Activated CD4-positive, alpha-beta T cell treated with anti-CD3 and anti-CD28 coated beads, Interleukin-2, amount 10 ng/mL, durations not matched to agents 7 days and 5 days (primary cell): ENCODE results near the gene PLA1A. TPM values are rescaled to one million over a fixed set of nuclear protein-coding genes. Genes with fewer than 3 reads are reported as not detected.

Source experiments
- CTCF ChIA-PET: fragments of 350-600 bp; sonication (Branson Sonifier 250); formaldehyde crosslinking; loops from one replicate; lab custom pipeline; 2021; ENCODE audit warnings: antibody characterized with exemption; lab: Charles Lee
- POLR2A ChIA-PET: fragments of 350-600 bp; sonication (Branson Sonifier 250); formaldehyde crosslinking; loops from one replicate; lab custom pipeline; 2021; ENCODE audit warnings: antibody characterized with exemption; lab: Charles Lee
- DNase-seq: peaks from one replicate; pipeline ENCODE4 v3.0.0-alpha.2; 2020
- H3K27ac Mint-ChIP-seq: one replicate; pipeline ENCODE4 v1.8.0; 2021; ENCODE audit warnings: mild to moderate bottlenecking, moderate library complexity, mixed read lengths
- H3K27me3 Mint-ChIP-seq: one replicate; pipeline ENCODE4 v1.8.0; 2021; ENCODE audit warnings: mixed read lengths
- H3K36me3 Mint-ChIP-seq: one replicate; pipeline ENCODE4 v1.8.0; 2021; ENCODE audit warnings: low read depth, mixed read lengths
- H3K4me1 Mint-ChIP-seq: one replicate; pipeline ENCODE4 v1.8.0; 2021; ENCODE audit warnings: mixed read lengths
- H3K4me3 Mint-ChIP-seq: one replicate; pipeline ENCODE4 v1.8.0; 2021; ENCODE audit warnings: mild to moderate bottlenecking, moderate library complexity, mixed read lengths
- H3K9me3 Mint-ChIP-seq: one replicate; pipeline ENCODE4 v1.8.0; 2021; ENCODE audit warnings: mixed read lengths
- total RNA-seq, 2 experiments: library from RNA; stranded (reverse); gene quantifications; one replicate each; pipeline ENCODE4 v1.2.3, GENCODE V29; 2021

The PLA1A gene
- total RNA-seq, 2 experiments from 2014 or later, result not detected

DNA sequence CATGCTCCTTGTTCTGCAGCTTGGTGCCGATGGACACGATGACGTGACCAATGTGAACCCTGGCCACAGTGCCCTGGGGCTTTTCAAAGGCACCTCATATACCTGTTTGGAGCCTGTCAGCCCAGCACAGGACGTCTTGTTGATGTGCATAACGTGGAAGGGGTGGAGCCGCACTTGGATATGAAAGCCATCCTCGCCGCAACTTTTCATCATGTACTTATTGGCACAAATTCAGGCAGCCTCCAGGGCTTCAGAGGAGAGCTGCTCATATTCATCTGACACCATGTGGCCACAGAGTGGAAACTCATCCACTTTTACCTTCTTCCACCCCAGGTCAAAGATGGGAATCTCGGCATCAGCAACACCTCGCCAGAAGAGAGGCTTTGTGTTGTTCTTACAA lies 38.0 kb downstream of the PLA1A start:
- no peaks in the 10 kb centered on the region for H3K27me3 Mint-ChIP-seq
- peaks cover 9% of the 10 kb centered on the region for H3K36me3 Mint-ChIP-seq
- DNase-seq, result no peak
- peaks cover 7% of the 10 kb centered on the region for H3K9me3 Mint-ChIP-seq
- H3K4me1 Mint-ChIP-seq, result peaks cover 29% of the 10 kb centered on the region
- H3K27ac Mint-ChIP-seq, result no peak overlapping the region
- ChIA-PET POLR2A (no interaction called here), CTCF (interaction anchor here (1.5 kb wide), 2 partner anchors 9 to 16 kb away, joined by 4 read pairs; no protein-coding TSS in a partner anchor)
- no peak overlapping the region for H3K4me3 Mint-ChIP-seq

DNA sequence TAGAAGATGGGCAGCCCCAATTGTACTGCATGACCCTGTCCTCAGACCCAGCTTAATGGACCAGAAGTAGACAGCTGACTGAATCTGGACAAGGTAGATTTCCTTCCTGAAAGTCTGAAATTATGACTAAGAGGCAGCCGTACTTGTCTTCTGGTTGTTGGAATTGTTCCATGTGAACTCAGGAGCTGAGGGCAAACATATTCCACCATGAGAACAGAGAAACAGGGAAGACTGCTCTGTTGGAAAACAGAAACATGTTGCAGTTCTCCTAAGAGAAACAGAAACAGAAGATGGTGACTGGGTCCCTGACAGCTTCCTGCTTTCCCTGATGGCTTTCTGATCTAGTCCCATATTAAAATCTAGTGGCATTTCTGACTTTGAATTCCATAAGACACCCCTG lies 38.6 kb downstream of the PLA1A start:
- H3K27ac Mint-ChIP-seq, result no peak overlapping the region
- H3K36me3 Mint-ChIP-seq, result peaks cover 12% of the 10 kb centered on the region
- peaks cover 29% of the 10 kb centered on the region for H3K4me1 Mint-ChIP-seq
- peaks cover 7% of the 10 kb centered on the region for H3K9me3 Mint-ChIP-seq
- H3K27me3 Mint-ChIP-seq, result no peaks in the 10 kb centered on the region
- no peak overlapping the region for H3K4me3 Mint-ChIP-seq
- CTCF ChIA-PET, result interaction anchor here (1.5 kb wide), 2 partner anchors 10 to 16 kb away, joined by 4 read pairs; no protein-coding TSS in a partner anchor
- POLR2A ChIA-PET, result no interaction called here
- no peak for DNase-seq

DNA sequence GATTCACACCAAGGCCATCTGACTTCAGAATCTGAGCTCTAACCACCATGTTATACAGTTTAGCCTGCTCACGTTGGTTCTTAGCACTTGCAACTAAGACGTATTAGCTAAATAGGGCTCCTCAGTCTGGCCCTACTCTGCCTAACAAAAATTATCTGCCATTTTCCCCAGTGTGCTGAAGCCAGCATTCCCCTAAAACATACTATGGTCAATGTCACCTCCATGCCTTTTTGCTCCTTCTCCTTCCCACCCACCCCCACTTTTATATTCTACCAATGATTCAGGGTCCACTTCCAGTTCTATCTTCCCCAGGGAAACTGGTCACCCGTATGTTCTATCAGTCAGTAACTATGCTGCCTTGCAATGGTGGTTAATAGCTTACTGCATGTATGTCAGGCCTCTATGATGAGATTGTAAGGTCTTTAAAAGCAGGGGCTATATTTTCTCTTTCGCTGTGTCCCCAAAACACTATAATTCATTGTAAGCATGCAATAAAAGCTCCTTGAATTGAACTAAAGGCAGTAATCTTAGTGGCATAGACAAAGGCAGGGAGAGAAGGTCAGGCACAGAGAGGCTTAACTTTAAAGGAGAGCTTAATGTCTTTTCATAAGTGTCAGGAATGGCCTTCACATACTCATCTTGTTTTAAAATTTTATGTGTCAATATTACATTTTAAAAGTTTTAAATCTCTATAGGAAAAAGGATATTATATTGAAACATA lies 39.4 kb downstream of the PLA1A start:
- CTCF ChIA-PET, result interaction anchor here (0.5 to 2.0 kb wide), 5 partner anchors 10 to 393 kb away, joined by 3 to 11 read pairs (median 4); no protein-coding TSS in a partner anchor
- H3K9me3 Mint-ChIP-seq, result peaks cover 7% of the 10 kb centered on the region
- no peak for DNase-seq
- no peaks in the 10 kb centered on the region for H3K27me3 Mint-ChIP-seq
- peaks cover 29% of the 10 kb centered on the region for H3K4me1 Mint-ChIP-seq
- POLR2A ChIA-PET, result no interaction called here
- H3K4me3 Mint-ChIP-seq, result no peak overlapping the region
- H3K36me3 Mint-ChIP-seq, result peaks cover 15% of the 10 kb centered on the region
- no peak overlapping the region for H3K27ac Mint-ChIP-seq

DNA sequence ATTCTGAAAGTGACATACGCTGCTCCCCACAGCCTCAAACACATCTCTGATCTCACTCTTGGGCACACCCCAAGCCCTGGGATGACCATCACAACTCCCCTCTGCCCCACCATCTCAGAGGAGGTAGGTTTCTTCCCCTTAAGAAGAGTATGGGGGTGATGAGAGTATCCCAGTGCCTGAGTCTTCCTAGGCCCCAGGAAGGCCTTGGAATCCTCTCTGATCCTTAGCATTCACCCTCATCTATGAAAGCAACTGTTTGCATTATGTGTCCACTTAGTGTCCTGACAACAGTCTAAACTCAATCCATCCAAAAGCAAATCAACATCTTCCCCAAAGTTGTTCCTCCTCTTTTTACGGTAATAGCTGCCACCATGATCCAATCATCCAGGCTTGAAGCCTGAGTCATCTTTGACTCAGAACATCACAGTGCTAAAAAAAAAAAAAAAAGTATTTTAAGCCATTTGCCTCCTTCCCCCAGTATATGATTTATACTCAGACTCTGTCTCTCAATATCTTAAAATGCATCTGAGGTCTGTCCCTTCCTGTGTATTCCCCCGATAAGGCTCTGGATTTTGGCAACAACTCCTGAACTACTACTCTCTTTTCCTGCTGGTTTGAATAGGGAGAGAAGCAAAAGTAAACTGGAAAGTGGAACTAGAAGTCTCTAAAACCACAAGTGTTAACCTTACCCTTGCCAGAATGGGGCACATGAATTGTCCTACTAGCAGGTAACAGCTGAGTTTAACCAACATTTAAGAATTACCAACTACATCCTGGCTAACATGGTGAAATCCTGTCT lies 40.2 kb downstream of the PLA1A start:
- peak; percentile 9 for DNase-seq
- H3K9me3 Mint-ChIP-seq, result peaks cover 7% of the 10 kb centered on the region
- H3K4me3 Mint-ChIP-seq, result no peak overlapping the region
- no peaks in the 10 kb centered on the region for H3K27me3 Mint-ChIP-seq
- H3K36me3 Mint-ChIP-seq, result peaks cover 17% of the 10 kb centered on the region
- peaks cover 33% of the 10 kb centered on the region for H3K4me1 Mint-ChIP-seq
- ChIA-PET POLR2A (no interaction called here), CTCF (interaction anchor here (0.5 to 2.0 kb wide), 6 partner anchors 11 to 394 kb away, joined by 3 to 11 read pairs (median 4); no protein-coding TSS in a partner anchor)
- peak overlapping the region; percentile 94 for H3K27ac Mint-ChIP-seq

DNA sequence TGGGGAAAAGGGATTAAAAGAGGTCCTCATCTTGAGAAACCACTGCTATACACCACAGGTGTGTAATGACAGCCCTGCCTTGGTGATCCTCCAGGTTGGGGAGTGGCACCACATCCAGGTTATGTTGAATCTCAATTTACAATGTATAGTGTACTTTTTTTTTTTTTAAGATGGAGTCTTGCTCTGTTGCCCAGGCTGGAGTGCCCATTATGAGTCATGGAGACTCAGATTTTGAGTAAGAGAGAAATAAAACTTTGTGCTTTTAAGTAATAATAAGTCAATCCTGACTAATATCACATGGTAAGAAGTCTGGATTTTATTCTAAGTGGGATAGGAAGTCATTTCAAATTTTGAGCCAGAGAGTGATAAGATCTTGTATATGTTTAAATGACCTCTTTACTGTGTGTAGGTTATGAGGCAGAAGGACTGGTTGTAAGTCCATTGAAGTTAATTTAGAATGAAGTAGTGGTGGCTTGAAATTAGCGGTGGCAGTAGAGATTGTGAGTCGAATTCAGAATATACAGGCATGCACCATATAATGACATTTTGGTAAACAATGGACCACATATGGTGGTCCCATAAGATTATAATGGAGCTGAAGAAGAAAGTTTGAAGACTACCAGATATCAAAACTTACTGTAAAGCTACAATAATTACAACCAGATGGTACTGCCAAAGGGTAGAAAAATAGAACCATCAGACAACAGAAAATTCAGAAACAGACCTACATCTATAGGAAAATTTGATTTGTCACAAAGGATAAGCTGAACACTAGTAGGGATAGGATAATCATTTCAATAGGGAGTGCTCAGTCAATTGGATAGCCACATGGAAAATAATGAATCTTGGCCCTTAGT lies 42.0 kb downstream of the PLA1A start:
- peaks cover 33% of the 10 kb centered on the region for H3K4me1 Mint-ChIP-seq
- H3K9me3 Mint-ChIP-seq, result peaks cover 7% of the 10 kb centered on the region
- no peaks in the 10 kb centered on the region for H3K27me3 Mint-ChIP-seq
- H3K27ac Mint-ChIP-seq, result peak overlapping the region; percentile 94
- H3K4me3 Mint-ChIP-seq, result no peak overlapping the region
- no peak for DNase-seq
- H3K36me3 Mint-ChIP-seq, result peaks cover 17% of the 10 kb centered on the region
- ChIA-PET POLR2A (no interaction called here), CTCF (no interaction called here)

DNA sequence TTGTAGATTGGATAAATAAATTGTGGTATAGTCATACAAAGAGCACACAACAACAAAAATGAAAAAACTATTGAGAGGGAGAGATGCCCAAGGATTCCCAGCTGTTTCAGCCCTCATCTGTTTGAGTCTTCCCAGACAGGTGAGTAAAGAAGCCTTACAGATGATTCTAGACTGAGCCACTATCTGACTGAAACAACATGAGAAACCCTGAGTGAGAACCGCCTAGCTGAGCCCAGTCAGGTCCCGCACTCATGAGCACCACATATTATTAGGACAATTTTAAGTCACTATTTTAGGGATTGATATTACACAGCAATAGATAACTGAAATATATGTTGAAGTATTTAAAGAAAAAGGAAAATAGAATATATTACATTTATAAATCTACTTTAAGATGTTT lies 43.7 kb downstream of the PLA1A start:
- POLR2A ChIA-PET, result no interaction called here
- DNase-seq, result no peak

DNA sequence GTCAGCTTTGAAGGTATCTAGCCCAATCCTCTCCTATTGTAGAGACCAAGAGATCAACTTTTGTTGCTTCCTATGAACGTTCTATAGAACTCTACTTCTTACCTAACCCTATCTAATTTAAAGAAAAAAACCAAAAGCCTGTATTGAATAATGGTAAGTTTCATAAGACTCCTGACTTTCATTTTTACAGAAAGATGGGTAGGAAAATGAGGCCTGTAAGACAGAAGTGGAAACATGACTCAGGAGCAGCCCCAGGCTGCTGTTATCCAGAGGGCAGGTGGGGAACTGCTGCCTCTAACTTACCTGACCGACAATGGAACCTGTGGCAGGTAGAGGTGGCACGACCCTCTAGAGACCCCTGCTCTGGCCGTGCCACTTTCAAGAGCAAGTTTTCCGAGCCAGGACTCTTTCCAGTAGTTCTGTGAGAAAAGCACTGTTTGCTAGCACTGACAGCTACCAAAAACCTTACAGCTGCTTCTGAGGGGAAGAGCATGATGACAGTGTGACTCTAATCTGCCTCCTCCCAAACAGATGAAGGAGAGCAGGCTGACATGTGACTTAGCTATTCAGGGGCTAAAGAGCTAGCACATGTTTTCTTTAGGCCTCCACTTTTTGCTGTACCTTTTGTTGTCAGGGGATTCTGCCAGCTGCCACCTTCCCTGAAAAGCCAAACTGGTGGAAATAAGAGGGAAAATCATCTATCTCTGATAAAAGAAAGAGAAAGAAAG lies 45.2 kb downstream of the PLA1A start:
- no peak for DNase-seq
- Mint-ChIP-seq H3K9me3 (peaks cover 7% of the 10 kb centered on the region), H3K4me1 (peaks cover 26% of the 10 kb centered on the region), H3K4me3 (no peak overlapping the region), H3K27ac (no peak overlapping the region), H3K36me3 (peaks cover 22% of the 10 kb centered on the region), H3K27me3 (no peaks in the 10 kb centered on the region)
- ChIA-PET CTCF (interaction anchor here (0.7 to 1.0 kb wide), 2 partner anchors 8 to 62 kb away, joined by 3 read pairs; no protein-coding TSS in a partner anchor), POLR2A (no interaction called here)

More for the DNA sequence above, 43.7 kb downstream of the PLA1A start:
- Mint-ChIP-seq H3K9me3 (peaks cover 7% of the 10 kb centered on the region), H3K36me3 (peaks cover 19% of the 10 kb centered on the region), H3K27me3 (no peaks in the 10 kb centered on the region), H3K4me3 (no peak overlapping the region), H3K27ac (no peak overlapping the region), H3K4me1 (peaks cover 33% of the 10 kb centered on the region)
- CTCF ChIA-PET, result interaction anchor here (0.7 to 1.7 kb wide), 5 partner anchors 12 to 759 kb away, joined by 3 to 5 read pairs (median 3); no protein-coding TSS in a partner anchor

DNA sequence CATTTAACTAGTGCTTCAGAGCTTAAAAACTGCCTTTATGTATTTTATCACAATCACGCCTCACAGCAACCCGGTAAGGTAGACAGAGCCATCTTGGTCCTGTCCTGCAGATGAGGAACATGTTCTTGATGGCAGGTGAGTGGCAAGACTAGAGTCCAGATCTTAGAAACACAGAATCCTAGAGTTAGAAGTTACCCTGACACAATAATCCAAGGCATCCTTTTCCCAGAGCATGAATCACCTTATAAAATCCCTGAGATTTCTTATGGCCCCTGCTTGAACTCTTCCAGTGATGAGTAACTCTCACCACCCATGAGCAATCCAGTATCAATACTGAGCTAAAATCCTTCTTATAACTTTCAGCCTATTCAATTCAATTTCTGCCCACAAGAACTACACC lies 45.8 kb downstream of the PLA1A start:
- H3K27ac Mint-ChIP-seq, result no peak overlapping the region
- H3K4me3 Mint-ChIP-seq, result no peak overlapping the region
- peaks cover 7% of the 10 kb centered on the region for H3K9me3 Mint-ChIP-seq
- peaks cover 21% of the 10 kb centered on the region for H3K4me1 Mint-ChIP-seq
- peaks cover 22% of the 10 kb centered on the region for H3K36me3 Mint-ChIP-seq
- no peak for DNase-seq
- no peaks in the 10 kb centered on the region for H3K27me3 Mint-ChIP-seq
- ChIA-PET CTCF (interaction anchor here (1.0 to 1.3 kb wide), 2 partner anchors 14 to 61 kb away, joined by 3 read pairs; no protein-coding TSS in a partner anchor), POLR2A (no interaction called here)

DNA sequence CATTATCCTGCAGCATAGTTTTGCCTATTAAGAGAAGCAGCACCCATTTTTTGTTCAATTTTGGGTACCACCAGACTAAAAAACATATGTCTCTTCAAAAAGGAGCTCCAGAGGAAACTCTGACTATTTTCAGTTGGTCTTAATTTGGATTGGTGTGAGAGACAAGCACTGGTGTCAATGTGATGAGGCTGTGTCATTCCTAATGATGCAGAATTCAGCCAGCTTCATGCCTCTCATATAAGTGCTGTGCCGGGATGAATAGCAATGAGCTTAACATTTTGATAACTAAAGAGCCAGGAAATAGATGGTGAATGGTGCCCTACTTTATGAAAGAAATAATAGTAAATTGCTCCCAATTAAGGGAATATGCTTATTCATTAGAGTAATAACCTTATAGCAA lies 46.8 kb downstream of the PLA1A start:
- no peak for DNase-seq
- ChIA-PET CTCF (interaction anchor here (1.3 kb wide), 1 partner anchor 13 kb away, joined by 3 read pairs; no protein-coding TSS in a partner anchor), POLR2A (no interaction called here)
- Mint-ChIP-seq H3K4me3 (no peak overlapping the region), H3K36me3 (peaks cover 22% of the 10 kb centered on the region), H3K9me3 (peaks cover 7% of the 10 kb centered on the region), H3K4me1 (peaks cover 11% of the 10 kb centered on the region), H3K27ac (no peak overlapping the region), H3K27me3 (no peaks in the 10 kb centered on the region)

DNA sequence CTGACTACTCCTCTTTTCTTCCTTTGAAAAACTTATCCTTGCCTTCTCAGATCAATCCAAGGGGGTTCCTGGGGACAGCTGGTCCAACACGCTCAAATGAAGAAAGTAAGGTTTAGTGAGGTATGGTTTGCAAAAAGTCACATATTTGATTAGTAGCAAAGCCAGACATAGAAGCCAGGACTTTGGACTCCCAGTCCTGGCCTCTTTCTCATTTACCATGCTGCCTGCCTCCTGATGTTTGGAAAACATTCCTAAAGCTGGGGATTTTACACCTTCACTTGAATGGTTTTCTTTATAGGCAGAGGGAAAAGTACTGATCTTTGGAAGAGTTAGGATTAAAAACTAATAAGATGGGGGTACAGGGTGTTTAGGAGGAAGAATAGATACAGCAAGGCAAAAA lies 48.1 kb downstream of the PLA1A start:
- Mint-ChIP-seq H3K9me3 (no peaks in the 10 kb centered on the region), H3K4me1 (peaks cover 4% of the 10 kb centered on the region), H3K27ac (no peak overlapping the region), H3K4me3 (no peak overlapping the region), H3K27me3 (no peaks in the 10 kb centered on the region), H3K36me3 (peaks cover 13% of the 10 kb centered on the region)
- CTCF ChIA-PET, result no interaction called here
- DNase-seq, result no peak
- POLR2A ChIA-PET, result no interaction called here

DNA sequence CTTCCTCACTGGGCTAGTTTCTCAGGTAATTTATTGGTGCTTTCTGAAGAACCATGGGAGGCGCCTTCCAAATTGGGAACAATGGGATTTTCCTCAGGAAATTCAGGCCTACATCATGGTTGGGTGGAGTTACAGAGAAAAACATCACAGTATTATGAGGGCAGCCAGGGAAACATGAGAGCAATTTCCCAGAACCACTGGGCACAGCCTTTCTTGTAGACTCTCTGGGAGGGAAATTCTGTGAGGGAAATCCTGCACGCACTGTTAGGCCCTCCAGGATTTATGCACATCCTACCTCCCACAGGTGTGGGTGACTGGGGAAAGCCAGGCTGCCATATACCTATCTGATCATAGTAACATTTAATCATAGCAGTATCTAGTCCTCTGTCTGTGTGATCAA lies 49.5 kb downstream of the PLA1A start:
- Mint-ChIP-seq H3K9me3 (no peaks in the 10 kb centered on the region), H3K4me1 (peaks cover 4% of the 10 kb centered on the region)

More for the DNA sequence above, 49.5 kb downstream of the PLA1A start:
- H3K4me3 Mint-ChIP-seq, result no peak overlapping the region
- DNase-seq, result no peak
- H3K27ac Mint-ChIP-seq, result no peak overlapping the region
- CTCF ChIA-PET, result interaction anchor here (0.7 to 1.9 kb wide), 2 partner anchors 16 to 35 kb away, joined by 3 read pairs; no protein-coding TSS in a partner anchor
- H3K36me3 Mint-ChIP-seq, result peaks cover 7% of the 10 kb centered on the region
- POLR2A ChIA-PET, result interaction anchor here (0.6 kb wide), 1 partner anchor 16 kb away, joined by 4 read pairs; no protein-coding TSS in a partner anchor
- H3K27me3 Mint-ChIP-seq, result no peaks in the 10 kb centered on the region
